H1 (cell line): ENCODE measurements around the gene PKD1. TPM values are rescaled to one million over a fixed set of nuclear protein-coding genes. Genes with fewer than 3 reads are reported as not detected.

Source experiments
- CTCF ChIA-PET: fragments of 300-600 bp; sonication (Branson Sonifier 250); formaldehyde crosslinking; loops from one replicate; lab custom pipeline; 2021; ENCODE audit not compliant: partially characterized antibody; lab: Charles Lee
- POLR2A ChIA-PET: fragments of 300-600 bp; sonication (Branson Sonifier 250); formaldehyde crosslinking; loops from one replicate; lab custom pipeline; 2021; ENCODE audit warnings: inconsistent platforms; ENCODE audit not compliant: partially characterized antibody; lab: Charles Lee
- DNase-seq, 2 experiments: peaks; one replicate each; pipeline versions ENCODE4 v3.0.0 to v3.0.0-alpha.2; 2010 to 2022; ENCODE audit warnings: low spot score in 2 of 2, low read depth in 1 of 2, mixed read lengths in 1 of 2
- FAIRE-seq: peaks from 2 replicates; lab custom pipeline; 2011; peaks lifted over from hg19 to GRCh38; lab: Jason Lieb, UNC
- H2AFZ ChIP-seq: 2 replicates; pipeline ENCODE4 v1.8.1; 2012; ENCODE audit warnings: low read length, inconsistent platforms
- H2AK5ac ChIP-seq: 2 replicates; pipeline ENCODE4 v1.6.1; 2013; ENCODE audit warnings: low read depth, low read length
- H2BK120ac ChIP-seq: replicated peaks from 2 replicates; pipeline ENCODE3; 2013; ENCODE audit warnings: low read depth, low read length, inconsistent platforms
- H2BK12ac ChIP-seq: 2 replicates; pipeline ENCODE4 v1.6.1; 2013; ENCODE audit warnings: low read depth, low read length
- H2BK15ac ChIP-seq: 2 replicates; pipeline ENCODE4 v1.6.1; 2013; ENCODE audit warnings: low read length
- H2BK20ac ChIP-seq: 2 replicates; pipeline ENCODE4 v1.6.1; 2013; ENCODE audit warnings: low read length
- H2BK5ac ChIP-seq: 2 replicates; pipeline ENCODE4 v1.6.1; 2013; ENCODE audit warnings: low read depth, low read length
- H3K14ac ChIP-seq: 2 replicates; pipeline ENCODE4 v1.6.1; 2013; ENCODE audit warnings: inconsistent platforms; ENCODE audit not compliant: insufficient read length
- H3K18ac ChIP-seq: 2 replicates; pipeline ENCODE4 v1.6.1; 2013; ENCODE audit warnings: low read length; ENCODE audit errors: extremely low read depth
- H3K23ac ChIP-seq: 2 replicates; pipeline ENCODE4 v1.6.1; 2013; ENCODE audit warnings: inconsistent platforms; ENCODE audit not compliant: insufficient read length
- H3K23me2 ChIP-seq: 2 replicates; pipeline ENCODE4 v1.6.1; 2013; ENCODE audit warnings: low read depth, low read length
- H3K27ac ChIP-seq: 2 replicates; pipeline ENCODE4 v1.6.1; 2011; ENCODE audit warnings: low read depth, low read length, inconsistent platforms
- H3K27me3 ChIP-seq, 4 experiments: replicated peaks in 1 of 4; 1 replicate in 1 of 4; 2 replicates in 3 of 4; pipeline versions ENCODE4 v1.6.1 to v1.8.1; 2011 to 2013; ENCODE audit warnings: low read length in 3 of 4, mild to moderate bottlenecking in 3 of 4, inconsistent platforms in 2 of 4, mixed read lengths in 2 of 4, moderate library complexity in 1 of 4; ENCODE audit not compliant: control insufficient read depth in 3 of 4, insufficient read depth in 3 of 4; ENCODE audit errors: extremely low read depth in 1 of 4
- H3K36me3 ChIP-seq, 4 experiments: 2 replicates each; pipeline versions ENCODE4 v1.6.1 to v1.8.1; 2011 to 2013; ENCODE audit warnings: mild to moderate bottlenecking in 4 of 4, low read length in 3 of 4, moderate library complexity in 2 of 4, control low read depth in 1 of 4, inconsistent platforms in 1 of 4; ENCODE audit not compliant: insufficient read depth in 4 of 4, control insufficient read depth in 2 of 4
- H3K4ac ChIP-seq: replicated peaks from 2 replicates; pipeline ENCODE3; 2013; ENCODE audit warnings: low read length, low read depth, mixed read lengths, inconsistent platforms; ENCODE audit not compliant: insufficient read length
- H3K4me1 ChIP-seq, 4 experiments: replicated peaks in 1 of 4; 1 replicate in 1 of 4; 2 replicates in 3 of 4; pipeline versions ENCODE4 v1.6.1 to v1.8.1; 2011 to 2013; ENCODE audit warnings: low read length in 3 of 4, inconsistent platforms in 2 of 4, mixed read lengths in 1 of 4; ENCODE audit not compliant: insufficient read depth in 4 of 4, control insufficient read depth in 3 of 4
- H3K4me2 ChIP-seq, 2 experiments: 2 replicates each; pipeline versions ENCODE4 v1.6.1 to v1.8.1; 2011 to 2013; ENCODE audit warnings: low read depth in 2 of 2, low read length in 2 of 2, control low read depth in 1 of 2, inconsistent platforms in 1 of 2, mild to moderate bottlenecking in 1 of 2; ENCODE audit not compliant: insufficient read depth in 1 of 2
- H3K4me3 ChIP-seq, 4 experiments: fragments of 200-600, 300-600 bp in 1 of 4; sonication (generic), shearing (Covaris generic), sonication (Bioruptor Twin) in 1 of 4; 2 replicates each; pipeline versions ENCODE4 v1.5.1 to v1.8.1; 2011 to 2016; ENCODE audit warnings: low read length in 4 of 4, low read depth in 3 of 4, control low read depth in 2 of 4, inconsistent platforms in 2 of 4, mild to moderate bottlenecking in 2 of 4, mixed read lengths in 1 of 4, moderate library complexity in 1 of 4; ENCODE audit not compliant: insufficient read depth in 2 of 4; ENCODE audit errors: extremely low read depth in 1 of 4
- H3K56ac ChIP-seq: replicated peaks from 2 replicates; pipeline ENCODE3; 2013; ENCODE audit warnings: low read depth, mild to moderate bottlenecking, mixed read lengths, low read length, inconsistent platforms; ENCODE audit not compliant: insufficient read length
- H3K79me1 ChIP-seq: 2 replicates; pipeline ENCODE4 v1.6.1; 2013; ENCODE audit warnings: low read depth, low read length, control low read depth
- H3K79me2 ChIP-seq, 2 experiments: 2 replicates each; pipeline versions ENCODE4 v1.6.1 to v1.8.1; 2012 to 2013; ENCODE audit warnings: low read length in 2 of 2, mild to moderate bottlenecking in 2 of 2, inconsistent platforms in 1 of 2; ENCODE audit not compliant: insufficient read depth in 2 of 2, control insufficient read depth in 1 of 2
- H3K9ac ChIP-seq, 4 experiments: replicated peaks in 1 of 4; 1 replicate in 1 of 4; 2 replicates in 3 of 4; pipeline versions ENCODE4 v1.6.1 to v1.8.1; 2011 to 2013; ENCODE audit warnings: low read depth in 3 of 4, low read length in 3 of 4, control low read depth in 2 of 4, mild to moderate bottlenecking in 2 of 4, moderate library complexity in 2 of 4, inconsistent platforms in 1 of 4; ENCODE audit errors: extremely low read depth in 1 of 4
- H3K9me3 ChIP-seq, 2 experiments: 2 replicates each; pipeline versions ENCODE4 v1.6.1 to v1.8.1; 2012 to 2013; ENCODE audit warnings: mild to moderate bottlenecking in 2 of 2, moderate library complexity in 2 of 2, control low read depth in 1 of 2, inconsistent platforms in 1 of 2, low read depth in 1 of 2, low read length in 1 of 2, mixed read lengths in 1 of 2; ENCODE audit not compliant: insufficient read depth in 2 of 2
- H4K20me1 ChIP-seq, 2 experiments: replicated peaks in 1 of 2; 2 replicates each; pipeline versions ENCODE3 to v1.8.1; 2011 to 2013; ENCODE audit warnings: inconsistent platforms in 2 of 2, low read length in 2 of 2, mild to moderate bottlenecking in 1 of 2; ENCODE audit not compliant: insufficient read depth in 2 of 2, control insufficient read depth in 1 of 2
- H4K5ac ChIP-seq: 2 replicates; pipeline ENCODE4 v1.6.1; 2013; ENCODE audit warnings: low read length, low read depth, mixed read lengths, inconsistent platforms; ENCODE audit not compliant: insufficient read length
- H4K8ac ChIP-seq: 2 replicates; pipeline ENCODE4 v1.8.0; 2013; ENCODE audit warnings: mild to moderate bottlenecking, moderate library complexity, low read length, inconsistent platforms; ENCODE audit not compliant: insufficient read depth; ENCODE audit errors: extremely low read depth
- H4K91ac ChIP-seq: replicated peaks from 2 replicates; pipeline ENCODE3; 2013; ENCODE audit warnings: low read length, mixed read lengths, inconsistent platforms; ENCODE audit not compliant: insufficient read length
- EP300 ChIP-seq, 2 experiments: IDR thresholded peaks; 1 replicate in 1 of 2; 2 replicates in 1 of 2; pipeline ENCODE4 v1.6.1; 2011 to 2012; ENCODE audit warnings: low read depth in 2 of 2, low read length in 2 of 2, mild to moderate bottlenecking in 2 of 2, borderline replicate concordance in 1 of 2, inconsistent platforms in 1 of 2, moderate library complexity in 1 of 2
- WGBS, 2 experiments: shearing (Covaris generic) in 1 of 2; methylation state at CpG; one replicate each; pipeline versions ENCODE4 v1.1.6 to v1.1.7; 2013 to 2015; ENCODE audit warnings: low lambda C conversion rate in 2 of 2, mixed read lengths in 2 of 2, inconsistent platforms in 1 of 2, low coverage in 1 of 2, missing lambda C conversion rate in 1 of 2; ENCODE audit not compliant: insufficient replicate concordance in 2 of 2, insufficient coverage in 1 of 2, insufficient read length in 1 of 2; ENCODE audit errors: extremely low coverage in 1 of 2, missing lambda C conversion rate in 1 of 2; 5-methylcytosine and 5-hydroxymethylcytosine counted together
- polyA plus RNA-seq, 7 experiments: library from polyadenylated mRNA; depleted of rRNA in 3 of 7; stranded (reverse) in 5 of 7; unstranded in 2 of 7; fragments of >200 nt in 5 of 7; fragments of 200-250 nt in 2 of 7; gene quantifications; 1 replicate in 5 of 7; 2 replicates in 1 of 7; 4 replicates in 1 of 7; pipeline versions ENCODE4 v1.2.1 to v1.2.3, GENCODE V29; 2011 to 2013; ENCODE audit warnings: missing spikeins in 2 of 7, mixed read lengths in 2 of 7
- total RNA-seq: library from RNA; stranded (reverse); fragmentation: NEBNext Ultra II Directional; extraction: Animal tissue kit (Norgen Biotek cat#: 25700); gene quantifications from 2 replicates; pipeline ENCODE4 v1.2.1, GENCODE V29; 2021

PKD1 gene
- total and polyA plus RNA-seq, 2 of the 8 experiments (the other 6 are each of a cell fraction or from before 2014, with no cell fraction given): 40.6 to 52.7 TPM

DNA sequence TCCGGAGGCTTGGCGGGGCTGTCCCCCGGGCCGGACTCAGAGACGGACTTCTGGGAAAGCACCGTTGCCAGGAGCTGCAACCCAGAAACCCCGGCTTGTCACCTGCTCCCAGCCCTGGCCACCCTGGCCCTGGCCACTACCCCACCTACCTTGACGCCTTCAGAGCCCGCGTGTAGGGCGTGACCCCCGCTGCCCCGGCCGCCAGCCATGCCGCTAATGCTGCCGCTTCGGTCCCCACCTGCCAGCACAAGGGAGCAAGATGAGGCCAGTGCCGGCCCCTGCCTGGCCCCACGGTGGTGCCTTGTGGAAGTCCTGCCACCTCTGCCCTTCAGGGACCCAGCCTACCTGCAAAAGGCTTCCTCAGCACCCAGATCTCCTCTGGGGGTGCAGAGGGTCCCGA lies 49.3 kb upstream of the PKD1 start:
- H3K23me2 ChIP-seq: peaks cover 2% of the 10 kb centered on the region; the same call in 1 of the 2 replicates
- no peak for FAIRE-seq
- H3K9me3 ChIP-seq: no peaks in the 10 kb centered on the region
- WGBS, 2 experiments: 96% methylated on average over 20 of the region's 20 CpGs; no CpG with 5 or more reads in 1 of the 2 experiments
- peaks cover 0 to 7% (median 2%) of the 10 kb centered on the region in 4 experiments; a peak in 4 of 7 replicates for H3K4me1 ChIP-seq
- H3K23ac ChIP-seq: no peak overlapping the region
- no peak overlapping the region for H3K14ac ChIP-seq
- no peak for TF ChIP-seq EP300 (IDR thresholded peaks at IDR 0.05; ENCODE audit: borderline replicate concordance in 1 of 2, low read depth in 2 of 2, low read length in 2 of 2)
- no peaks in the 10 kb centered on the region for H3K79me1 ChIP-seq
- DNase-seq: no peak
- no peak overlapping the region for H3K27ac ChIP-seq
- no peak overlapping the region for H3K18ac ChIP-seq
- no peak overlapping the region for H2AFZ ChIP-seq
- no peak overlapping the region for H3K4me3 ChIP-seq
- H3K79me2 ChIP-seq: no peaks in the 10 kb centered on the region
- H2AK5ac ChIP-seq: no peak overlapping the region
- no peak overlapping the region for H2BK120ac ChIP-seq
- no peak overlapping the region for H3K4me2 ChIP-seq
- H3K36me3 ChIP-seq: peaks cover 0 to 4% (median 0%) of the 10 kb centered on the region in 4 experiments; a peak in 1 of 8 replicates
- no peak overlapping the region for H3K9ac ChIP-seq
- H4K20me1 ChIP-seq: peaks cover 0 to 6% of the 10 kb centered on the region in 2 experiments
- no peak overlapping the region for H2BK20ac ChIP-seq
- H2BK12ac ChIP-seq: no peak overlapping the region
- POLR2A ChIA-PET: interaction anchor here (0.9 to 4.9 kb wide), 7 partner anchors 7 to 53 kb away, joined by 3 to 17 read pairs (median 4); partner anchors contain the start of genes BRICD5 and TRAF7
- H4K91ac ChIP-seq: no peak overlapping the region
- no peak overlapping the region for H2BK15ac ChIP-seq
- no peak overlapping the region for H2BK5ac ChIP-seq
- no peak overlapping the region for H4K8ac ChIP-seq
- no peak overlapping the region for H3K4ac ChIP-seq
- H3K27me3 ChIP-seq: no peaks in the 10 kb centered on the region
- H4K5ac ChIP-seq: no peak overlapping the region
- no peak overlapping the region for H3K56ac ChIP-seq
- CTCF ChIA-PET: interaction anchor here (1.0 to 2.1 kb wide), 4 partner anchors 10 to 44 kb away, joined by 3 to 9 read pairs (median 6); no protein-coding TSS in a partner anchor
